K562 (cell line): Measurements from ENCODE around the gene ITPRIPL2. TPM values are rescaled to one million over a fixed set of nuclear protein-coding genes. Genes with fewer than 3 reads are reported as not detected.
A peak's percentile ranks its signal among the peaks of the same experiment; 100 is the strongest.

ENCODE experiments used
- ATF1 ChIP-seq, 2 experiments: fragments of 450-650 bp in 1 of 2; IDR thresholded peaks; 2 replicates each; pipeline ENCODE4 v1.6.1; 2016; ENCODE audit warnings: missing compliant biosample characterization in 1 of 2, missing genetic modification characterization in 1 of 2
- BCOR ChIP-seq: fragments of 450-650 bp; IDR thresholded peaks from 2 replicates; pipeline ENCODE4 v1.6.1; 2016
- CEBPB ChIP-seq: fragments of 450-650 bp; IDR thresholded peaks from 2 replicates; pipeline ENCODE4 v1.6.1; 2016; ENCODE audit warnings: missing genetic modification characterization, missing compliant biosample characterization
- E2F1 ChIP-seq: sonication (generic); formaldehyde crosslinking; IDR thresholded peaks from 2 replicates; pipeline ENCODE4 v1.8.1; 2023; ENCODE audit warnings: mild to moderate bottlenecking, missing genetic modification reagents, moderate library complexity
- ESRRB ChIP-seq: fragments of 250-450 bp; sonication (Bioruptor Pico); IDR thresholded peaks from 2 replicates; pipeline ENCODE4 v1.5.0; 2020; ENCODE audit warnings: mild to moderate bottlenecking, moderate library complexity, borderline replicate concordance
- FOXK1 ChIP-seq: sonication (generic); formaldehyde crosslinking; IDR thresholded peaks from 2 replicates; pipeline ENCODE4 v1.8.0; 2022; ENCODE audit warnings: missing genetic modification reagents, mild to moderate bottlenecking, borderline replicate concordance
- HCFC1 ChIP-seq: IDR thresholded peaks from 2 replicates; pipeline ENCODE4 v1.6.1; 2012; ENCODE audit warnings: low read depth, low read length, improper control_type of control experiment
- HNRNPL ChIP-seq: fragments of 200-400 bp; formaldehyde crosslinking; IDR thresholded peaks from 2 replicates; pipeline ENCODE4 v1.6.1; 2017; ENCODE audit warnings: low read depth, mild to moderate bottlenecking, low read length
- LEF1 ChIP-seq: fragments of 450-650 bp; IDR thresholded peaks from 2 replicates; pipeline ENCODE4 v1.6.1; 2016; ENCODE audit warnings: mild to moderate bottlenecking
- MCM7 ChIP-seq, 2 experiments: fragments of 450-650 bp; IDR thresholded peaks; 2 replicates each; pipeline ENCODE4 v1.6.1; 2016 to 2018
- MEF2A ChIP-seq: IDR thresholded peaks from 2 replicates; pipeline ENCODE4 v1.6.1; 2011; ENCODE audit warnings: low read depth, mild to moderate bottlenecking, low read length, moderate library complexity; ENCODE audit not compliant: control insufficient read depth
- NELFE ChIP-seq: IDR thresholded peaks from 2 replicates; pipeline ENCODE4 v1.6.1; 2011; ENCODE audit warnings: mild to moderate bottlenecking; ENCODE audit not compliant: insufficient read depth, insufficient read length
- PKNOX1 ChIP-seq: fragments of 450-650 bp; IDR thresholded peaks from 2 replicates; pipeline ENCODE4 v1.6.1; 2016
- RBM22 ChIP-seq: fragments of 200-400 bp; formaldehyde crosslinking; IDR thresholded peaks from 2 replicates; pipeline ENCODE4 v1.6.1; 2018; ENCODE audit warnings: low read length, low read depth; ENCODE audit not compliant: poor library complexity, severe bottlenecking
- RFX1 ChIP-seq: fragments of 450-650 bp; IDR thresholded peaks from 2 replicates; pipeline ENCODE4 v1.6.1; 2016; ENCODE audit warnings: mild to moderate bottlenecking, moderate library complexity
- SAP30 ChIP-seq: fragments of 200-600 bp; sonication (generic); IDR thresholded peaks from 2 replicates; pipeline ENCODE4 v1.6.1; 2012; ENCODE audit warnings: borderline replicate concordance, low read depth, mild to moderate bottlenecking, moderate library complexity, low read length, control low read depth, inconsistent platforms; ENCODE audit not compliant: insufficient read depth, poor library complexity, severe bottlenecking
- SMAD3 ChIP-seq: fragments of 450-650 bp; formaldehyde crosslinking; conservative IDR thresholded peaks from 2 replicates; pipeline ENCODE4 v1.4.0; 2020; ENCODE audit warnings: mild to moderate bottlenecking
- SMARCB1 ChIP-seq: IDR thresholded peaks from 2 replicates; pipeline ENCODE4 v1.6.1; 2011; ENCODE audit warnings: improper control_type of control experiment, low read depth; ENCODE audit not compliant: insufficient read length
- SNAPC5 ChIP-seq: fragments of 250-450 bp; sonication (Bioruptor Pico); IDR thresholded peaks from 2 replicates; pipeline ENCODE4 v1.8.0; 2021; ENCODE audit warnings: moderate library complexity, mild to moderate bottlenecking, inconsistent platforms
- TBL1XR1 ChIP-seq, 2 experiments: IDR thresholded peaks; 2 replicates each; pipeline ENCODE4 v1.6.1; 2012; ENCODE audit warnings: improper control_type of control experiment in 2 of 2, low read length in 2 of 2, mild to moderate bottlenecking in 1 of 2
- TSC22D4 ChIP-seq: fragments of 450-650 bp; IDR thresholded peaks from 2 replicates; pipeline ENCODE4 v1.6.1; 2016; ENCODE audit warnings: missing genetic modification characterization, missing biosample characterization, control low read depth
- YY1 ChIP-seq, 3 experiments: IDR thresholded peaks; 2 replicates each; pipeline ENCODE4 v1.6.1; 2011; ENCODE audit warnings: low read length in 2 of 3, mild to moderate bottlenecking in 2 of 3, moderate library complexity in 2 of 3, borderline replicate concordance in 1 of 3, control low read depth in 1 of 3, low read depth in 1 of 3; ENCODE audit not compliant: insufficient read depth in 3 of 3, insufficient replicate concordance in 2 of 3, control insufficient read depth in 1 of 3, insufficient read length in 1 of 3; ENCODE audit errors: extremely low read depth in 1 of 3
- ZNF263 ChIP-seq: sonication (generic); formaldehyde crosslinking; IDR thresholded peaks from 2 replicates; pipeline ENCODE4 v1.8.0; 2022; ENCODE audit warnings: mild to moderate bottlenecking, missing genetic modification reagents, borderline replicate concordance
- ZNF280A ChIP-seq: fragments of 450-650 bp; IDR thresholded peaks from 2 replicates; pipeline ENCODE4 v1.6.1; 2018; ENCODE audit warnings: mild to moderate bottlenecking, low read depth; ENCODE audit not compliant: partially characterized antibody
- ZNF324 ChIP-seq: fragments of 250-450 bp; sonication (Bioruptor Pico); IDR thresholded peaks from 2 replicates; pipeline ENCODE4 v1.4.0; 2020; ENCODE audit warnings: mild to moderate bottlenecking
- ZNF707 ChIP-seq: fragments of 250-450 bp; sonication (Bioruptor Pico); conservative IDR thresholded peaks from 2 replicates; pipeline ENCODE4 v1.8.0; 2022; ENCODE audit warnings: inconsistent platforms, mild to moderate bottlenecking, moderate library complexity
- ZSCAN29 ChIP-seq: fragments of 450-650 bp; IDR thresholded peaks from 2 replicates; pipeline ENCODE4 v1.6.1; 2017
- polyA plus RNA-seq, 8 experiments: library from polyadenylated mRNA; depleted of rRNA in 4 of 8; stranded (reverse) in 5 of 8; unstranded in 3 of 8; fragments of >200 nt; fragmentation: Nextera tagmentation in 2 of 8; fragmentation: Illumina TruSeq in 1 of 8; extraction: Ambion mirVana in 2 of 8; extraction: Trizol in 1 of 8; gene quantifications; 2 replicates each; pipeline versions ENCODE4 v1.2.1 to v1.2.3, GENCODE V29; 2011 to 2014; ENCODE audit warnings: inconsistent platforms in 1 of 8, missing spikeins in 1 of 8
- total RNA-seq, 7 experiments: library from RNA; depleted of rRNA in 6 of 7; stranded (reverse); fragments of >200 nt in 6 of 7; fragmentation: Illumina TruSeq in 2 of 7; extraction: Trizol in 2 of 7; gene quantifications; 2 replicates each; pipeline versions ENCODE4 v1.2.1 to v1.2.3, GENCODE V29; 2011 to 2021; ENCODE audit warnings: low replicate concordance in 1 of 7

ITPRIPL2 gene
- total and polyA plus RNA-seq, 9 of the 15 experiments (the other 6 are each of a cell fraction or from before 2014, with no cell fraction given): 0.04 to 2.2 (median 0.58) TPM

GRCh38 chr16:19118938-19119431 lies 5.2 kb downstream of the ITPRIPL2 start (continued):
- TF ChIP-seq ZNF707 (CRISPR knock-in tag) (no peak), CEBPB (tag) (peak; percentile 17; the same call in 1 of the 2 replicates), ZNF263 (CRISPR knock-in tag) (no peak), NELFE (no peak), HCFC1 (no peak), ZNF280A (no peak), E2F1 (CRISPR knock-in tag) (no peak), RBM22 (no peak), FOXK1 (CRISPR knock-in tag) (no peak), SMAD3 (no peak), MEF2A (no peak), RFX1 (no peak), TBL1XR1 (IDR thresholded peaks at IDR 0.05; ENCODE audit: low read length in 2 of 2) (peak in 1 of 2 experiments; percentile 93; a peak in 2 of 4 replicates), BCOR (no peak), LEF1 (peak; percentile 61; the same call in 1 of the 2 replicates), ZNF324 (no peak), ESRRB (CRISPR knock-in tag) (no peak), PKNOX1 (no peak), ZSCAN29 (no peak), SAP30 (no peak), YY1 (IDR thresholded peaks at IDR 0.05; ENCODE audit: borderline replicate concordance in 1 of 3, control insufficient read depth in 1 of 3, extremely low read depth in 1 of 3, insufficient read depth in 3 of 3, insufficient read length in 1 of 3, insufficient replicate concordance in 2 of 3, low read depth in 1 of 3, low read length in 2 of 3) (peak in 1 of 3 experiments; percentile 58), TSC22D4 (no peak), SMARCB1 (no peak), ATF1 (CRISPR knock-in tag; IDR thresholded peaks at IDR 0.05) (no peak), ATF1 (tag; IDR thresholded peaks at IDR 0.05) (0 out of 2 replicates have a peak, but pooled peaks have one; percentile 16), SNAPC5 (CRISPR knock-in tag) (no peak), HNRNPL (no peak), MCM7 (IDR thresholded peaks at IDR 0.05) (no peak)
